AML-193 (cell line): ENCODE measurements around the gene DDAH2.
"Not testable (repeated sequence)": the region's sequence is repeated elsewhere in the genome, so short reads cannot be mapped to it uniquely, and the experiment has no call there.

ENCODE experiments used
- DNase-seq, 2 experiments: peaks; one replicate each; lab custom pipeline; 2025; lab: John Stamatoyannopoulos, UW

DDAH2 gene

GRCh38 chr6:31713991-31714684 is 15.0 kb downstream of the DDAH2 start:
- DNase-seq = no peak

GRCh38 chr6:31713465-31713864 is 15.6 kb downstream of the DDAH2 start:
- no peak for DNase-seq

GRCh38 chr6:31712296-31712695 is 16.8 kb downstream of the DDAH2 start:
- DNase-seq = peak; percentile 40 to 48

- DNase-seq = peak; percentile 22 to 31
Observed at GRCh38 chr6:31711233-31711632, 17.9 kb downstream of the DDAH2 start.

- DNase-seq = no peak
Observed at GRCh38 chr6:31710523-31711219, 18.4 kb downstream of the DDAH2 start.

GRCh38 chr6:31709157-31709556 is 19.9 kb downstream of the DDAH2 start:
- DNase-seq = not testable (repeated sequence)

- no peak for DNase-seq
Observed at GRCh38 chr6:31708224-31708623, 20.9 kb downstream of the DDAH2 start.

- DNase-seq = no peak
Observed at GRCh38 chr6:31707701-31708100, 21.4 kb downstream of the DDAH2 start.

- DNase-seq = no peak
Observed at GRCh38 chr6:31706599-31706998, 22.5 kb downstream of the DDAH2 start, which contains the start of gene LY6G6F. LY6G6F (plus strand) TSS chr6:31706866; CDS start chr6:31706907, 41 bp downstream.

- DNase-seq = no peak
Observed at GRCh38 chr6:31705931-31706330, 23.2 kb downstream of the DDAH2 start.

GRCh38 chr6:31702819-31703716 is 26.0 kb downstream of the DDAH2 start, which contains the start of gene ABHD16A:
ABHD16A (minus strand) TSS chr6:31703324; CDS start chr6:31703281, 43 bp downstream.
- DNase-seq = peak; percentile 99

GRCh38 chr6:31702405-31702818 is 26.7 kb downstream of the DDAH2 start:
- peak in 1 of 2 experiments; percentile 70 for DNase-seq

GRCh38 chr6:31701666-31702404 is 27.3 kb downstream of the DDAH2 start:
- no peak for DNase-seq

GRCh38 chr6:31700740-31701401 is 28.2 kb downstream of the DDAH2 start:
- DNase-seq = no peak

GRCh38 chr6:31697555-31697954 is 31.5 kb downstream of the DDAH2 start:
- no peak for DNase-seq

- DNase-seq = no peak
Observed at GRCh38 chr6:31693535-31693934, 35.6 kb downstream of the DDAH2 start.

- no peak for DNase-seq
Observed at GRCh38 chr6:31692886-31693285, 36.2 kb downstream of the DDAH2 start.

- DNase-seq = no peak
Observed at GRCh38 chr6:31692353-31692752, 36.7 kb downstream of the DDAH2 start.

- no peak for DNase-seq
Observed at GRCh38 chr6:31691564-31692108, 37.5 kb downstream of the DDAH2 start.

- no peak for DNase-seq
Observed at GRCh38 chr6:31691078-31691463, 38.0 kb downstream of the DDAH2 start.
